Measurements from ENCODE around the gene FLVCR2. TPM values are rescaled to one million over a fixed set of nuclear protein-coding genes. Genes with fewer than 3 reads are reported as not detected.
A peak's percentile ranks its signal among the peaks of the same experiment; 100 is the strongest.

Gene FLVCR2, protein sequence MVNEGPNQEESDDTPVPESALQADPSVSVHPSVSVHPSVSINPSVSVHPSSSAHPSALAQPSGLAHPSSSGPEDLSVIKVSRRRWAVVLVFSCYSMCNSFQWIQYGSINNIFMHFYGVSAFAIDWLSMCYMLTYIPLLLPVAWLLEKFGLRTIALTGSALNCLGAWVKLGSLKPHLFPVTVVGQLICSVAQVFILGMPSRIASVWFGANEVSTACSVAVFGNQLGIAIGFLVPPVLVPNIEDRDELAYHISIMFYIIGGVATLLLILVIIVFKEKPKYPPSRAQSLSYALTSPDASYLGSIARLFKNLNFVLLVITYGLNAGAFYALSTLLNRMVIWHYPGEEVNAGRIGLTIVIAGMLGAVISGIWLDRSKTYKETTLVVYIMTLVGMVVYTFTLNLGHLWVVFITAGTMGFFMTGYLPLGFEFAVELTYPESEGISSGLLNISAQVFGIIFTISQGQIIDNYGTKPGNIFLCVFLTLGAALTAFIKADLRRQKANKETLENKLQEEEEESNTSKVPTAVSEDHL
- total RNA-seq (2014; rRNA removed; shearing (Covaris generic); ENCODE audit: low replicate concordance) = 0.43 and 0.72 TPM in 2 replicates

DNA sequence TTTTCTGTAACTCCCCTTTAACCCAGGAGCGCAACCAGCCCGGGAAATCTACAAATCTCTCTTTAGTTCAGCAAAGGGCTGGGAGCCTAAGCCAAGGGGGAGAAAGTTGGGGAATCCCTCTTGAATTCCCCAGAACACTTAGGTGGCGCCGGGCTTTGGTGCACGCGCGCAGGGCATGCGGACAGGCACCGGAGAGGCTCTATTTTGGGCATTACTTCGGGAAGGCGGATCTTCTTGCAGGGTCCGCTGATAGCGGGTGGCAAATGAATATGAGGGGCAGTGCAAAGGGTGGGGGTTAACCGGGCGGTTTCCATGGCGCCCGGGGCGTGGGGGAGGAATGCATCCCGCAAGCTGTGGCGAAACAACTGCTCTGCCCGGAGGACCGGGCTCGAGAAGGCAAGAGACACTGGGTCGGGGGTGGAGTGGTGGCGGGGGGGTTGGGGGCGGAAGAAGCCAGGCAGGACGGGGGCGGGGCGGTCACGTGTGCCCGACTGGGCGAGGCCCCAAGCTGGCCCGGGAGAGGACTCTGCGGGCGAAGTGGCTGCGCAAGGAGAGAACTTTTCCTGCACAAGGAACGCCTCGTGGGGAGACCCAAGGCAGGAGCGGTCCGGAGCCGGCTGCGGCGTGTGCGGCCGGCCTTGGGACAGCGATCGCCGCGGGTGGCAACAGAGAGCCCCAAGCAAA is at the start of gene FLVCR2:
Gene FLVCR2, plus strand, starts transcription at position 519 of the 684 bp plus-strand sequence. CDS start 353 bp downstream, outside the sequence.
- Histone ChIP-seq H3K27me3 (no peaks in the 10 kb centered on the region), H3K4me3 (peak within 1 kb of the TSS; percentile 43), H3K36me3 (no peaks in the 10 kb centered on the region), H3K9me3 (no peaks in the 10 kb centered on the region)
- peak; percentile 61 for DNase-seq

DNA sequence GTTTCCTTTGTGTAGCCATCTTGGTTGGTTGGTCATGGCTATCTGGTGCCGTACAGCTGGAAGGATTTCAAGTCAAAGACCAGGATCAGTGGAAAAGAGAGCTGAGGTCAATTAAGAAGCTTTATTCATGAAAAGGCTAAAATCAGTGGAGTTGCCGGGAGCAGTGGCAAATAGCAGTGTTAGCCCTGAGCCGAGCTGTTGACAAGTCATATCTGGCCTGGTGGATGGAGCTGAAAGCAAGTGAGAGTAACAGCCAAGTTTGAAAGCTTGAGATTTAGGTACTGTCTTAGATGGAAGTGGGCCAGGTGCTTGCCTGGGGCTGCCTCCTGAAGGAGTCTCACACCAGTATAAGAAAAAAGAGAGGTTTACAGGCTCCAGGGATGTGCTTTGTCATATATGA is 47.2 kb upstream of the FLVCR2 start:
- Histone ChIP-seq H3K27me3 (no peaks in the 10 kb centered on the region), H3K9me3 (no peaks in the 10 kb centered on the region), H3K36me3 (no peaks in the 10 kb centered on the region), H3K4me3 (no peak overlapping the region)
- DNase-seq = no peak

DNA sequence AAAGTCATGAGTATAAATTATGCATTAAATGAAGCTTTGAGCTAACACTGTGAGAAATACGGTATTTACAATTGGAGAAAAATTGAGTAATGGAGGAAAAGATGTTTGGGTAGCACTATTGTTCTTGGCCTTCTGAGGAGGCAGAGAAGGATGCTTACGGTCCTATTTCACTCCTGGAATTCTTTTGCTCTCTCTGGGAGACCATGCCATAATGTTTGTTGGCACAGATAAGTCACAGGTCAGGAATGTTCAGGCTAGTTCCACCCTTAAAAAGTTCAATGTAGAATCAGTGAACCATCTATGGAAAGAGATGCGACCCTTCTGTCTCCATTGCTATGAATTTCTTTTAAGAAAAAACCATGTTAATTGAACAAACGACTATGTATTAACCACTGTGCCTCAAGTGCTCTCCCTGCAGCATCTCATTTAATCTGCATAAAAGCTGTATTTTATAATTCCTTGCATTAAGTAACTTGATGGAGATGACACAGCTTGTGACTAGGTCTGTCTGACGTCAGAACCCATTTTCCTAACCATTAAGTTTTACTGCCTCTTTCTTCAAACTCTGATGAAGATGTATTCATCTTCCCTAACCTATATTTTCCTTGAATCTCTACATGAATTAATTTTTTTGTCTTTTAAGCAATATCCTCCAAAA is 46.6 kb upstream of the FLVCR2 start:
- H3K27me3 ChIP-seq = no peaks in the 10 kb centered on the region
- H3K36me3 ChIP-seq = no peaks in the 10 kb centered on the region
- no peak for DNase-seq
- no peak overlapping the region for H3K4me3 ChIP-seq
- H3K9me3 ChIP-seq = no peaks in the 10 kb centered on the region

DNA sequence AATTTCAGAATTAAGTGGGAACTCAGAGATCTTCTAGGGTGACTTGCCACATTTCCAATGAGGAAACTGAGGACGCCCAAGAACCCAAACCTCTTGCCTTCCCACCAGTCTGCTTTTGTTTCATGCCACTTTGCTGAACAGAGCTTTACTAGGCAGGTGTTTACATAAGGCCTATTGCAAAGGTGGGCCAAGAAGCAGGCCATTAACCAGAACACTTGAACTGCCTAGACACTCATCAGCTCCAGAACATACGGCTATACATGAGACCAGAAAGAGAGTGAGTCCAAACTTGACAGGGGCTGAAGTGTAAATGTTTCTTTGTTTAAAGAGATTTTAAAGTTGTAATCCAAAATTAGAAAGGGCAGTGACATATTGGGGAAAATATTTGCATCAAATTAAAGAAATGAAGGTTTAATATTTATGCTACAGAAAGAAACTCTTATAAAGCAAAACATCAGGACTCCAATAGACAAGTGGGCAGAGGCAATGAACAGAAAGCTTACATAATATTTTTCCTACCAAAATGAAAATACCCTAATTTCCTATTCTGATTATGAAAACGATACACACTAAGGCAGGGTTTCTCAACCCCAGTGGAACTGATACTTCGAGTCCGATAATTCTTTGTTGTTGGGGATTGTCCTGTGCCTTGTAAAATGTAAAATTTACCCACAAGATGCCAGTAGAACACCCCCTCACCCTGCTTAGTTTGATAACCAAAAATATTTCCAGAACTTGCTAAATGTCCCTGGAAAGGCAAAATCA is 44.4 kb upstream of the FLVCR2 start:
- Histone ChIP-seq H3K27me3 (no peaks in the 10 kb centered on the region), H3K9me3 (no peaks in the 10 kb centered on the region), H3K4me3 (no peak overlapping the region), H3K36me3 (no peaks in the 10 kb centered on the region)
- DNase-seq = no peak

DNA sequence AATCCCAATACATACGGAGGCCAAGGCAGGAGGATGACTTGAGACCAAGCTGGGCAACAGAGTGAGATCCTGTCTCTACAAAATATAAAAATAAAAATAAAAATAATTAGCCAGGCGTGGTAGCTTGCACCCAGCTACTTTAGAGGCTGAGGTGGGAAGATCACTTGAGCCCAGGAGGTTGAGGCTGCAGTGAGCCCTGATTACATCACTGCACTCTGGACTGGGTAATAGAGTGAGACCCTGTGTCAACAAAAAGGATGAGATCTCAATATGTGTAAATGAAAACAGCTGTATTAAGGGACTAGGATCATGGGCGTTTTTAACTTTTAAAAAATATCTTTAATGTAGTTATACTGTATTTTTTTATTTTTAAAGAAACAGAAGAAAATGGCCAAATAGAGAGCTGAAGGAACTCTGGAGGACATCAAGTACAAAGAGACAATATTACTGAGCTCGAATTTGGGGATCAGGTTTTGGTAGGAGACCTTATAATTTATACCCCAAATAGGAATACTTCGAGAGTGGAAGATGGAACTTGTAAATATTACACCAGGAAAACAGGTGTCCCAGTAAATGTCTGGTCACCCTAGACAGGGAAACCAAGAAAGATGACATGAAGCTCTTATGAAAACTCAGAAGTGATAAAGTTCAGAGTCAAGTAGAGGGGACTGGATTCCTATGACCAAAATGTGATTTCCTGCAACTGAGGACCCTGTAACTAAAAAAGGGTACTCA is 43.1 kb upstream of the FLVCR2 start:
- no peaks in the 10 kb centered on the region for H3K36me3 ChIP-seq
- H3K27me3 ChIP-seq = no peaks in the 10 kb centered on the region
- no peaks in the 10 kb centered on the region for H3K9me3 ChIP-seq
- H3K4me3 ChIP-seq = no peak overlapping the region
- no peak for DNase-seq

DNA sequence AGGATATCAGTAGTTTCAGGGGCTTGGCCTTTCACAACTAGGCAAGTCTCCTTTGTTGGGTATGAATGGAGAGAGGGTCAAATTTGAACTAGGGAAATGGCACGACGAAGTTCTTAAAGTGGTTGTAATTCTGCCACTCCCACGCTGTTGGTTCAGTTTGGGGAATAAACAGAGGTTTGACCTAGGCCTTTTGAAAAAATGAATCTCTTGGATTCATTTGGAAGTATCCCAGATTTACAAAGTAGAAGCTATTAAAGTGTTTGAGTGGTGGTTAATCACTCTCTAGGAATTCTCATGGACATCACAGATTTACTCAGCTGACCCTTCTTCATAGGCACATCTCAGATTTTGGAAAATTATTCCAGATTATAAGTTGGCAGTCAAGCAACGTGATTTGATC is 41.3 kb upstream of the FLVCR2 start:
- no peak for DNase-seq
- Histone ChIP-seq H3K4me3 (no peak overlapping the region), H3K36me3 (no peaks in the 10 kb centered on the region), H3K27me3 (no peaks in the 10 kb centered on the region), H3K9me3 (no peaks in the 10 kb centered on the region)

DNA sequence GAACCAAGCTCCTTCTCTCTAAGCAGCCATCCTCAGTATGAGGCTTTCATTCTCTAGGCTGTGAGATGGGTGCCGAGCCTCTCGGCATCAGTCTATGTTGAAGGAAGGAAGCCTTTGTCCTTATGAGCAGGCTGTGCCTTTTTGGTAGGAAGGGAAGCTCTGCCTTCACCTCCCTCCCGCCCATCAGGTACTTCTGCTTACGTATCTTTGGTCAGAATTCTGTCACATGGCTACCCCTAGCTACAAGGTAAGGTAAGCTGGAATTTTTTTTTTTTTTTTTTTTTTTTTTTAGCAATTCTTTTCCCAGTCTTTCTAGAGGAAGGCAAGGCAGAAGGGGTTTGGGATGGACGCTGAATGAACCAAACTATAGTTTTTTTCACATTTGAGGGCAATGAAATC is 39.3 kb upstream of the FLVCR2 start:
- Histone ChIP-seq H3K36me3 (no peaks in the 10 kb centered on the region), H3K9me3 (no peaks in the 10 kb centered on the region), H3K27me3 (no peaks in the 10 kb centered on the region), H3K4me3 (no peak overlapping the region)
- DNase-seq = no peak

DNA sequence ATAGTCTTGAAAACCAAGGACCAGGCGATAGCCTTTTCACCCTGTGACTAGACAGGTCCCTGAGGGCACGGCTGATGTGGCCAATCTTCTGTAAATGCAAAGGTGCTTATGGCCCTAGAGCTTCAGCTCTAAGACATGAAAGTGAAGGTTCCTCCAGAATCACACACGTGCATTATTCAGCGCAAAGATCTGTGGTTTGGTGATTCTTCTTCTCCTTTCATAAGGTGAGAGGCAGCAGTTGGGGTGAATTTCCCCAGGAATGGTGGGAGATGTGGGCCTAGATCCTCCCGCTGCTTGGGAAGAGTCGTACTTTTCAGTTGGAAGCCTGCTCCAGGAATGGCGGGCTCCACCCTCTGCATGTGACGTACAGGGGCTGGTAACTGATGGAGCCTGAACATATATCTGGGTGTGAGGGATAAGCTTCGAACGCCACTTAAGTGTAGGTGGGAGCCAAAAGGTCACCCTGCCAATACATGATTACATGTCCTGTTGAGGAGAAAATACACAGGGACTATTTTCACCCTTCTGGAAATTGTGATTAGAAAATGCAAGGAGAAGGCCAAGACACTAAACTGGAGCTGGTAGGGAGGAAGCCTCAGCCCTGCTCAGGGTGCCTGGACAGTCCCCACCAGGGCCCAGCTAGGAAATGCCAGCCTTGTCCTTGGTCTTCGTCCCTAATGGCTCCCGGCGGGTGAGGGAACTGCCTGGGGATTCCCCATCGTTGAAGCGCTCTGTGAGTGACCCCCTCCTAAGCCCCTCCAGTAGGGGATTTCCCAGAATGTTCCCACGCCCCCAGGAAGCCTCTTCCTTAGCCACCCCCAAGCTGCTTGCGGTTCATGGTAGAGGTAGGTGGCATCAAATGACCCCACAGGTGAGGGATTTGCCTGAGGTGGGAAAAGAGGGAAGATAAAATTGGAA is 38.6 kb upstream of the FLVCR2 start:
- H3K4me3 ChIP-seq = no peak overlapping the region
- no peak for DNase-seq
- no peaks in the 10 kb centered on the region for H3K27me3 ChIP-seq
- H3K9me3 ChIP-seq = no peaks in the 10 kb centered on the region
- no peaks in the 10 kb centered on the region for H3K36me3 ChIP-seq

DNA sequence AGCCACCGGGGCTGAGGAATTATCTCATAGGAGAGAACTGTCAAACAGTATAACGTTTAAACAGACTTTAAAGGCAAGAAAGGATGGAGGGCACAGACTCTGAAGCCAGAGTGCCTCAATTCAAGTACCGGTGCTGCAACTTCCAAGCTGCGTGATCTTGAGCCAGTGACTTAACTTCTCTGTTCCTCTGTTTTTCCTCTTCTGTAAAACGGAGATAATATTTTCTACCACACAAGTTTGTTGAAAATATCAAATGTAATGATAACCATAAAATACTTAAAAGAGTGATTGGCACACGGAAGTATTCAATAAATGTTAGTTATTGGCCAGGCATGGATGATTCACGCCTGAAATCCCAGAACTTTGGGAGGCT is 38.0 kb upstream of the FLVCR2 start:
- Histone ChIP-seq H3K4me3 (no peak overlapping the region), H3K36me3 (no peaks in the 10 kb centered on the region), H3K9me3 (no peaks in the 10 kb centered on the region), H3K27me3 (no peaks in the 10 kb centered on the region)
- DNase-seq = no peak

DNA sequence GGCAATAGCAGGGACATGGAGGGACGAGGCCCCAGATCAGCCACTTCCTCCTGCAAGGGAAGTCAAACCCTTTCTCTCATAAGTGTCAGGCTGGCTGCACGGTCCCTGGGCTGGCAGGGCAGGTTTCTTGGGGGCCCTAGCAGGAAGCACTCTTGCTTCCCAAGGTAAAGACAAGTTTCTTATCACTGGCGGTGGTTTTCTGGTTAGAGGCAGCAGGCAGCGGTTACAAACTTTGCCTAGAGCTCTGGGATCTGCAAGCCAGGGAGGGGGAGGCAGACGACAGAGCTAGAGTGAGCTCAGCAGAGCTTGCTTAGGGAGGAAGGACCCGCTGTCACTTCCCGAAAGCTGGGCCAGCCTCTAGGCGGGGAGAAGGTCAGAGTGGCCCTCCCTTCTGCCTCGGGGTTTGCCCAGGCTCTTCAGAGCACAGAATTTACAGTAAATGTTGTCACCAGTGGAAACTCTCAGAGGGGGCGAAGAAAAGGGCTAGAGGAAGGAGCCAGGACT is 35.8 kb upstream of the FLVCR2 start:
- DNase-seq = no peak
- H3K36me3 ChIP-seq = no peaks in the 10 kb centered on the region
- no peaks in the 10 kb centered on the region for H3K9me3 ChIP-seq
- H3K27me3 ChIP-seq = no peaks in the 10 kb centered on the region
- no peak overlapping the region for H3K4me3 ChIP-seq

DNA sequence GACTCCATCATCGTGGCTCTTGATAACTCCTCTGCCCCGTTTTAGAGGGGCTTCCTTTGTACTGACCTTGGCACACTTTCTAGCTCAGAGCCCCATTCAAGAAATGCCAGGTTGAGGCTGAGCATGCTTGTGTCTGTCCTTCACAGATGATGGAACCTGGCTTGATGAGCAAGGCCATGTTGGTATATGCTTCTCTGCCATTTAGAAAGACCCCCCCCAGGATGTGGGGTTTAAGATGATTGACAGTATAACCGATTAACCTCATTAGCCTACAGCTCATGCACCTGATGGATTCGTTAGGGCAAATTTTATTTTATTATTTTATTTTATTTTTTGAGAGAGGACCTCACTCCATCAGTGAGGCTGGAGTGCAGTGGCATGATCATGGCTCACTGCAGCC is 35.2 kb upstream of the FLVCR2 start:
- H3K4me3 ChIP-seq = no peak overlapping the region
- H3K27me3 ChIP-seq = no peaks in the 10 kb centered on the region
- DNase-seq = no peak
- no peaks in the 10 kb centered on the region for H3K36me3 ChIP-seq
- H3K9me3 ChIP-seq = no peaks in the 10 kb centered on the region

DNA sequence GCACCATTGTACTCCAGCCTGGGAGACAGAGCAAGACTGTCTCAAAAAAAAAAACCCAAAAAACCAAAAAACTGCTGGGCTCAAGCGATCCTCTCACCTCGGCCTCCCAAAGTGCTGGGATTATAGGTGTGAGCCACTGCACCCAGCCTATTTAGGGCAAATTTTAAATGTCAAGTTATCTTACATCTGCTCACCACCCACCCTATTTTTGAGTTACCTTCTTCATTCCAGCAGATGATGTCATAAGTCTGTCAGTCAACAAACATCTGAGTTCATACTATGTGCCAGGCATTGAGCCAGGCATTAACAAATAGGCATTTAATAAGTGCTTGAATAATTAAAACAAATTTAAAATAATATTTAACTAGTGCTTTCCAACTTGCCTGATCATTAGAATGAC is 34.6 kb upstream of the FLVCR2 start:
- Histone ChIP-seq H3K4me3 (no peak overlapping the region), H3K36me3 (no peaks in the 10 kb centered on the region), H3K9me3 (no peaks in the 10 kb centered on the region), H3K27me3 (no peaks in the 10 kb centered on the region)
- DNase-seq = no peak

DNA sequence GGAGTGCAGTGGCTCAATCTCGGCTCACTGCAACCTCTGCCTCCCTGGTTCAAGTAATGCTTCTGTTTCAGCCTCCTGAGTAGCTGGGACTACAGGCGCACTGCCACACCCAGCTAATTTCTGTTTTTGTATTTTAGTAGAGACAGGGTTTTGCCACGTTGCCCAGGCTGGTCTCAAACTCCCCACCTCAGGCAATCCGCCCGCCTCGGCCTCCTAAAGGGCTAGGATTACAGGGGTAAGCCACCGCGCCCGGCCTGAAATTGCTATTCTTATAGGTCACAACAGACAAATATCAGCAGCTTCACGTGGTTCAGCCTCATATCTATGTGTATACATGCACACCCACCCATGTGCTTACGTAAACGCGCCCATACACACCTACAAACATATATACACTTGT is 32.5 kb upstream of the FLVCR2 start:
- DNase-seq = no peak
- no peaks in the 10 kb centered on the region for H3K36me3 ChIP-seq
- no peaks in the 10 kb centered on the region for H3K27me3 ChIP-seq
- no peak overlapping the region for H3K4me3 ChIP-seq
- no peaks in the 10 kb centered on the region for H3K9me3 ChIP-seq

DNA sequence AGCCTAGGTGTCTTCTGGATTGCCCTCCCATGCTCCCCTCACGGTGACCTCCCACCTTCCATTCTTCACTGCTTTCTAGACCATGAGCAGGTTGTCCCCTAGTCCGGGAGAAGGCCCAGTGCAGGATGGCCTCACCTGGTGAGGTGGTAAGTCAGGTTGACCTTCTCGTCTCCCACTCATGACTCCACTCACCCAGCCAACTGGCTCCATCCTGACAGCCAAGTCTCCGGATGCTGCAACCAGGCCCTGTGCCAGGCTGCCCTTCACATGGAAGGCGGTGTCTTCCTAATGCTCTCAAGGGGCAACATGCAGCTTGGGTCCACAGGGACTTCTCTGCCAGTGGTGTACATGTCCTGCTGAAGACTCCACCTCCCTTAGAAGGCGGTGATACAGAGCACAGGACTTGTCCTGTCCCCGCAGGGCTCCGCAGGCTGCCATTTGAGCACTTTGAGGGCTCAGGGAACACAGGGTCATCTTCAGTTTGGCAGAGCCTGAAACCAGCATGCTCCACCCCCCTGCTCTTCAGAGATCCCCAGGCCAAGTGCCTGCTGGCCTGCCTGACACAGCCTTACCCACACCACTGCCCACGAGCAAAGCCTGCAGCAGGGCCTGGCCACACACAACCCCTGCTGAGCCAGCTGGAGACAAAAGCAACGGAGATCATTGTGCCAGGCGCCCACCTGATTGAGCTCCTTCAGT is 30.7 kb upstream of the FLVCR2 start:
- no peak for DNase-seq
- H3K4me3 ChIP-seq = no peak overlapping the region
- H3K36me3 ChIP-seq = no peaks in the 10 kb centered on the region
- no peaks in the 10 kb centered on the region for H3K9me3 ChIP-seq
- H3K27me3 ChIP-seq = no peaks in the 10 kb centered on the region

DNA sequence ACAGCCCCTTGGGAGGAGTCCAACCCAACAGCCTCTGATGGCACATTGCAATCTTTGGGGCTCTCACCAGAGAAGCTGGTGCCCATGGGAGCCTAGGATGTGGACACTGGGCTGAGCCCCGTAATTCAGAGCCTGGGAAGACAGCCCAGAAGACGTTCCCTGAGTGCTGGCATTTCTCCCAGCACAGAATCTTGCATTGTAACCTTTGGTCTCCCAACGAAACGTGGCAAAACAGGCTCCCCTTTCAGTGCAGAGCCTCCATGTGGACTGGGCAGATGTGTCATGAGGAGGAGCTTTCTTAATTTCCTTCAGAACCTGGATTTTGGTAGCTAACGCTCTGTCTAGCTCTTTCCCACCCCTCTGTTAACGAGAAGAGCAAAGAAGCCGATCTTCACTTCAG is 29.9 kb upstream of the FLVCR2 start:
- no peak for DNase-seq
- no peaks in the 10 kb centered on the region for H3K27me3 ChIP-seq
- H3K4me3 ChIP-seq = no peak overlapping the region
- no peaks in the 10 kb centered on the region for H3K9me3 ChIP-seq
- H3K36me3 ChIP-seq = no peaks in the 10 kb centered on the region

Data from MG63 (cell line).